ENCODE results near the gene NECTIN2.
A peak's percentile ranks its signal among the peaks of the same experiment; 100 is the strongest.

NECTIN2 gene

DNA sequence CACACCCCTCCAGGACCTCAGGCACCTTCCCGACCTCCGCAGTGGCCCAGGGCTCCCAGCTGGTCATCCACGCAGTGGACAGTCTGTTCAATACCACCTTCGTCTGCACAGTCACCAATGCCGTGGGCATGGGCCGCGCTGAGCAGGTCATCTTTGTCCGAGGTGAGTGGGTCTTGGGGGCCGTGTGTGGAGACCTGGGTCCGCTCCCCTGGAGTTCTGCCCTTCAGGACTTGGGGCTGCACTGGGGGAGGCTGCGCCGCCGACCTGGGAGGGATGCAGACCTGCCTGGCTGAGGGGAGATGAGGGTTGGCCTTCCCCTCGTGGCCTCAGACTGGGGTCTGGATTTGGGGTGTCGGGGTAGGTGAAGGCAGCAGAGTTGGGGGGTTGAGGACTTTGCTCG, 28.2 kb downstream of the NECTIN2 start:
- no peak overlapping the region for H3K9ac ChIP-seq
- no peaks in the 10 kb centered on the region for H3K9me3 ChIP-seq (ENCODE audit: control insufficient read depth, low read length)
- no peaks in the 10 kb centered on the region for H3K27me3 ChIP-seq (ENCODE audit: control insufficient read depth, insufficient read depth, low read length)
- H3K4me2 ChIP-seq (ENCODE audit: low read length) = no peak overlapping the region
- H3K36me3 ChIP-seq (ENCODE audit: control insufficient read depth, insufficient read depth, low read length) = no peaks in the 10 kb centered on the region
- no peak overlapping the region for H2AFZ ChIP-seq
- H3K79me2 ChIP-seq = peaks cover 4% of the 10 kb centered on the region
- TF ChIP-seq, protein P1, sequence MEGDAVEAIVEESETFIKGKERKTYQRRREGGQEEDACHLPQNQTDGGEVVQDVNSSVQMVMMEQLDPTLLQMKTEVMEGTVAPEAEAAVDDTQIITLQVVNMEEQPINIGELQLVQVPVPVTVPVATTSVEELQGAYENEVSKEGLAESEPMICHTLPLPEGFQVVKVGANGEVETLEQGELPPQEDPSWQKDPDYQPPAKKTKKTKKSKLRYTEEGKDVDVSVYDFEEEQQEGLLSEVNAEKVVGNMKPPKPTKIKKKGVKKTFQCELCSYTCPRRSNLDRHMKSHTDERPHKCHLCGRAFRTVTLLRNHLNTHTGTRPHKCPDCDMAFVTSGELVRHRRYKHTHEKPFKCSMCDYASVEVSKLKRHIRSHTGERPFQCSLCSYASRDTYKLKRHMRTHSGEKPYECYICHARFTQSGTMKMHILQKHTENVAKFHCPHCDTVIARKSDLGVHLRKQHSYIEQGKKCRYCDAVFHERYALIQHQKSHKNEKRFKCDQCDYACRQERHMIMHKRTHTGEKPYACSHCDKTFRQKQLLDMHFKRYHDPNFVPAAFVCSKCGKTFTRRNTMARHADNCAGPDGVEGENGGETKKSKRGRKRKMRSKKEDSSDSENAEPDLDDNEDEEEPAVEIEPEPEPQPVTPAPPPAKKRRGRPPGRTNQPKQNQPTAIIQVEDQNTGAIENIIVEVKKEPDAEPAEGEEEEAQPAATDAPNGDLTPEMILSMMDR (IDR thresholded peaks at IDR 0.05) = no peak
- H3K4me3 ChIP-seq (ENCODE audit: low read depth, low read length) = no peak overlapping the region
- H3K4me1 ChIP-seq = peaks cover 45% of the 10 kb centered on the region
- peak overlapping the region; percentile 39 for H3K27ac ChIP-seq

DNA sequence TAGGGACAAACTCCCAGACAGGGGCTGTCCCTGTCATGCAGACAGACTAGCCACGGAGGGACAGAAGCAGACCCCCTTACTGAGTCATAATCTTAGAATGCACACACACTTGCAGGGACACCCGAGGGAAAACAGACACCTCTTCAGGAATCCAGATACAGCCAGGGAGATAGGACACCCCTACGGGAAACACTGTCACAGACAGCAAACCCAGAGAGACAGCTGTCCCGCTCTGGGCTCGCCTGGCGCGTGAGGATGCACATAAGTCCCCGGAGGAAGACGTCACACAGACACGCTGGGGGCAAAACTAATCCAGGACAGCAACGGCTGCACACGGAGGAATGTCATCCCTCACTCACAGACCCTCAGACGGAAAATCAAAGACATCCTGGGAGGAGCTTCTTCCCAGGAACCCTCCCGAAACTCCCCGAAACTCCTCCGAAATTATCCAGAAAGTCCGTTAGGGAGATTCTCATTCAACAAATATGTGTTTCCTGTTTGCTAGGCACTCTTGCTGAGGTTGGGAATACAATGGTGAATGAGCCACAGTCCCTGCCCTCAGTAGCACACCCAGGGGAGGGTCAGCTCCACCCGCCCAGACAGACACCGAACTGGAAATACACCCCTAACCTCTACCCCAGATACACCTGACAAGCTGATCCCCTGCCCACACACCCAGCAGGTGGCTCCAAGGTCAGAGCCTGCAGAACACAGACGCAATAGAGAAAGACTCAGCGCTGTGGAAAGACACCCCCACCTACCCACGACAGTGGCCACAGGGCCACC, 29.8 kb downstream of the NECTIN2 start:
- peak overlapping the region; percentile 95 for H3K27ac ChIP-seq
- peaks cover 4% of the 10 kb centered on the region for H3K79me2 ChIP-seq
- H3K4me1 ChIP-seq = peaks cover 50% of the 10 kb centered on the region
- peak overlapping the region; percentile 21 for H3K4me2 ChIP-seq (ENCODE audit: low read length)
- TF ChIP-seq, protein P1 (IDR thresholded peaks at IDR 0.05) = no peak
- no peaks in the 10 kb centered on the region for H3K36me3 ChIP-seq (ENCODE audit: control insufficient read depth, insufficient read depth, low read length)
- no peak overlapping the region for H3K9ac ChIP-seq
- H3K4me3 ChIP-seq (ENCODE audit: low read depth, low read length) = peak overlapping the region; percentile 19
- no peak overlapping the region for H2AFZ ChIP-seq
- no peaks in the 10 kb centered on the region for H3K27me3 ChIP-seq (ENCODE audit: control insufficient read depth, insufficient read depth, low read length)
- no peaks in the 10 kb centered on the region for H3K9me3 ChIP-seq (ENCODE audit: control insufficient read depth, low read length)

DNA sequence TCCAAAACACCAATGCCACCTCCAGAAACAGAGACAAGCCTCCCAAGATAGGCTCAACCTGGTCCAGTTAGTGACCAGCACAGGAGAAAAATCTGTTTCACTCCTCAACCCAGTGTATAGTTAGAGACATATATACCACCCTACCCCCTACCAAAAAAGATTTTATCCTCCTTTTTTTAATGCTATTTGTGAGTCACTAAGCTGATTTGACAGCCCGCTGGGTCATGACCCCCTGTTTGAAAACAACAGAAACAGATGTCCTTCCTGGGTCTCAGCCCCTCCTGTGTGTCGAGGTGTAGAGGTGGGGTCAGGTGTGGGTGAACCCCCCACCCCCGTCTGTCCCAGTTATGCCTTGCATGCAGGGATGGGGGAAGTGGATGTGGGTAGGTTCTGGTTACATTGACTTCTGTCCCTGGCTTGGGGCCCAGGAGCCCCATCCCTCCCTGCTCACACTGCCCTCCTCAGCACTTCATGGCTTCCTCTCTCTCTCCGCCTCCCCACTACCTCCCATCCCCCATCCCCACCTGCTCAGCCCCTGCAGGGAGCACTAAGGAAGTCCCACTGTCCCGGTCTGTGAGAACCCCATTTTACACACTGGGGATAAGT, 30.9 kb downstream of the NECTIN2 start:
- peak overlapping the region; percentile 95 for H3K27ac ChIP-seq
- H3K4me1 ChIP-seq = peaks cover 50% of the 10 kb centered on the region
- H3K79me2 ChIP-seq = peaks cover 7% of the 10 kb centered on the region
- TF ChIP-seq, protein P1 (IDR thresholded peaks at IDR 0.05) = no peak
- H3K9ac ChIP-seq = no peak overlapping the region
- H2AFZ ChIP-seq = no peak overlapping the region
- peak overlapping the region; percentile 21 for H3K4me2 ChIP-seq (ENCODE audit: low read length)
- no peaks in the 10 kb centered on the region for H3K27me3 ChIP-seq (ENCODE audit: control insufficient read depth, insufficient read depth, low read length)
- H3K4me3 ChIP-seq (ENCODE audit: low read depth, low read length) = peak overlapping the region; percentile 29
- no peaks in the 10 kb centered on the region for H3K9me3 ChIP-seq (ENCODE audit: control insufficient read depth, low read length)
- no peaks in the 10 kb centered on the region for H3K36me3 ChIP-seq (ENCODE audit: control insufficient read depth, insufficient read depth, low read length)

DNA sequence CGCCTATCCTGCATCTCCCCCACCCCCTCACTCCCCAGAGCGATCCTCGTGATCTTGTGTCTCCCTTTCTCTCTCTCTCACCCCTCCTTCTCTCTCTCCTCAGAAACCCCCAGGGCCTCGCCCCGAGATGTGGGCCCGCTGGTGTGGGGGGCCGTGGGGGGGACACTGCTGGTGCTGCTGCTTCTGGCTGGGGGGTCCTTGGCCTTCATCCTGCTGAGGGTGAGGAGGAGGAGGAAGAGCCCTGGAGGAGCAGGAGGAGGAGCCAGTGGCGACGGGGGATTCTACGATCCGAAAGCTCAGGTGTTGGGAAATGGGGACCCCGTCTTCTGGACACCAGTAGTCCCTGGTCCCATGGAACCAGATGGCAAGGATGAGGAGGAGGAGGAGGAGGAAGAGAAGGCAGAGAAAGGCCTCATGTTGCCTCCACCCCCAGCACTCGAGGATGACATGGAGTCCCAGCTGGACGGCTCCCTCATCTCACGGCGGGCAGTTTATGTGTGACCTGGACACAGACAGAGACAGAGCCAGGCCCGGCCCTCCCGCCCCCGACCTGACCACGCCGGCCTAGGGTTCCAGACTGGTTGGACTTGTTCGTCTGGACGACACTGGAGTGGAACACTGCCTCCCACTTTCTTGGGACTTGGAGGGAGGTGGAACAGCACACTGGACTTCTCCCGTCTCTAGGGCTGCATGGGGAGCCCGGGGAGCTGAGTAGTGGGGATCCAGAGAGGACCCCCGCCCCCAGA, 32.2 kb downstream of the NECTIN2 start:
- Histone ChIP-seq H3K4me3 (ENCODE audit: low read depth, low read length) (no peak overlapping the region), H3K4me1 (peaks cover 50% of the 10 kb centered on the region), H3K4me2 (ENCODE audit: low read length) (peak overlapping the region; percentile 37), H3K27me3 (ENCODE audit: control insufficient read depth, insufficient read depth, low read length) (no peaks in the 10 kb centered on the region), H3K36me3 (ENCODE audit: control insufficient read depth, insufficient read depth, low read length) (no peaks in the 10 kb centered on the region), H3K9ac (no peak overlapping the region), H3K27ac (peak overlapping the region; percentile 95), H3K79me2 (peaks cover 7% of the 10 kb centered on the region), H3K9me3 (ENCODE audit: control insufficient read depth, low read length) (no peaks in the 10 kb centered on the region), H2AFZ (peak overlapping the region; percentile 54)
- TF ChIP-seq, protein P1 (IDR thresholded peaks at IDR 0.05) = no peak

Measured in parathyroid adenoma (tissue), 2 donors.